Subcutaneous abdominal adipose tissue (tissue), 5 donors: ENCODE results near the gene MARCKS.

ENCODE experiments used
- H3K27ac ChIP-seq: one replicate; pipeline ENCODE4 v1.7.0; 2013; ENCODE audit warnings: low read depth, mild to moderate bottlenecking, inconsistent platforms, low read length, moderate library complexity
- H3K27me3 ChIP-seq, 5 donors: one replicate each; pipeline ENCODE4 v1.7.0; 2013; ENCODE audit warnings: low read length in 5 of 5, inconsistent platforms in 1 of 5; ENCODE audit not compliant: control insufficient read depth in 5 of 5, insufficient read depth in 4 of 5
- H3K36me3 ChIP-seq, 5 donors: one replicate each; pipeline ENCODE4 v1.7.0; 2013; ENCODE audit warnings: low read length in 5 of 5; ENCODE audit not compliant: control insufficient read depth in 5 of 5, insufficient read depth in 5 of 5
- H3K4me1 ChIP-seq, 5 donors: one replicate each; pipeline ENCODE4 v1.7.0; 2013; ENCODE audit warnings: low read length in 5 of 5, mild to moderate bottlenecking in 3 of 5, moderate library complexity in 1 of 5; ENCODE audit not compliant: control insufficient read depth in 5 of 5, insufficient read depth in 5 of 5
- H3K4me3 ChIP-seq, 5 donors: one replicate each; pipeline ENCODE4 v1.7.0; 2013; ENCODE audit warnings: low read length in 5 of 5, low read depth in 1 of 5
- H3K9ac ChIP-seq, 5 donors: one replicate each; pipeline ENCODE4 v1.7.0; 2013; ENCODE audit warnings: low read length in 5 of 5, mild to moderate bottlenecking in 4 of 5, moderate library complexity in 3 of 5
- H3K9me3 ChIP-seq, 5 donors: one replicate each; pipeline ENCODE4 v1.7.0; 2013; ENCODE audit warnings: low read length in 5 of 5; ENCODE audit not compliant: control insufficient read depth in 5 of 5
- donor health status: healthy.
- donor health status: healthy.
- donor health status: healthy.
- donor health status: healthy.
- donor health status: healthy.

The MARCKS gene

DNA sequence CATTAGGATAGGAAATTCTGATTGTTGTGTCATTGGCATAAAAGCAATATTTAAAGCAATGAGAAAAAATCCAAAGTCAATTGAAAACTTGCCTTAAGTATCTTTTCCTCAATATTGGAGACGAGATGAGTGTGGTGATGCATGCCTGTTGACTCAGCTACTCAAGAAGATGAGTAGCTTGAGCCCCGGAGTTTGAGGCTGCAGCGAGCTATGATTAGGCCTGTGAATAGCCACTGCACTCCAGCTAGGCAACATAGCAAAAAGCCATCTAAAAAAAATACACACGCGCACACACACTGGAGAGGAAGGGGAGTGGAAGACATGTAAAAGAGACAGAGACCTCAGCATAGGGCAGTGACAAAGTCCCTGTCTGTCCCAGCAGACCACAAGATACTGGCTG is 9.7 kb upstream of the MARCKS start:
- Histone ChIP-seq H3K27ac (no peak overlapping the region), H3K4me3 (no peak overlapping the region), H3K27me3 (no peaks in the 10 kb centered on the region), H3K9ac (no peak overlapping the region), H3K4me1 (no peaks in the 10 kb centered on the region), H3K36me3 (no peaks in the 10 kb centered on the region), H3K9me3 (no peaks in the 10 kb centered on the region)

DNA sequence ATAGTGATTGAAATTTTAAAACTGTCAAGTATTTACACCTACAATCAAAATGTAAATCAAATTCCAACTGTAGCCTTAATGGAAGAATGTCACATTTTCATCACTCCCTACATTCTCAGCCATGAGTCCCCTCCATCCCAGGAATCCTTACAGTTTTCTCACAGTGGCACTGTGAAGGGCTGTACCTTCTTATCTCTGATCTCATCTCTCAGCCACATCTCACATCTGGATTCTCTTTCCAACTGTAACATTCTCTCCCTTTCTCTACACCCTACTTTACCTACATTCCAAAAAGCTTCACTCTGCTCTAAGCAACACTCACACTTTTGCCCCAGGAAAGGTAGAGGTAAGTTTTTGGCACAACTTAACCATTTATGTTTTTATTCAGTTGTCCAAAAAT is 8.9 kb upstream of the MARCKS start:
- H3K9me3 ChIP-seq = no peaks in the 10 kb centered on the region
- H3K27ac ChIP-seq = no peak overlapping the region
- no peak overlapping the region for H3K9ac ChIP-seq
- no peaks in the 10 kb centered on the region for H3K4me1 ChIP-seq
- H3K27me3 ChIP-seq = no peaks in the 10 kb centered on the region
- H3K4me3 ChIP-seq = no peak overlapping the region
- no peaks in the 10 kb centered on the region for H3K36me3 ChIP-seq

DNA sequence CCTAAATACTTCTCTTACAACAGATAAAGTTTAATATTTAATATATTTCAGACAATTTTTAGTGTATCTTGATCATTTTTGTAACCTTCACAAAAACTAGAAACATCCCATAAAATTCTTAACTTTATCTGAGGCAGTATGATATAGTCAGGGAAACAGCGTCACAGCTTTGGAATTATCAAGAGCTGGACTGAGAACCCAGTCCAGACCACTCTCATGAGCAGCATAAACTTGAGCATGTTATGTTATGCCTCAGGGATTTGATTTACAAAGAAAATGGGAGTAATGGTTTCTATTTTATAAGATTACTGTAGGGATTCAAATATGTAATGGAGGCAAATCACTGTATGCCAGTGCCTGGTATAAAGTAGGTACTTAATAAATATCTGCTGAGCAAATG is 8.3 kb upstream of the MARCKS start:
- Histone ChIP-seq H3K27ac (no peak overlapping the region), H3K9me3 (no peaks in the 10 kb centered on the region), H3K4me3 (no peak overlapping the region), H3K9ac (no peak overlapping the region), H3K4me1 (no peaks in the 10 kb centered on the region), H3K36me3 (no peaks in the 10 kb centered on the region), H3K27me3 (no peaks in the 10 kb centered on the region)

DNA sequence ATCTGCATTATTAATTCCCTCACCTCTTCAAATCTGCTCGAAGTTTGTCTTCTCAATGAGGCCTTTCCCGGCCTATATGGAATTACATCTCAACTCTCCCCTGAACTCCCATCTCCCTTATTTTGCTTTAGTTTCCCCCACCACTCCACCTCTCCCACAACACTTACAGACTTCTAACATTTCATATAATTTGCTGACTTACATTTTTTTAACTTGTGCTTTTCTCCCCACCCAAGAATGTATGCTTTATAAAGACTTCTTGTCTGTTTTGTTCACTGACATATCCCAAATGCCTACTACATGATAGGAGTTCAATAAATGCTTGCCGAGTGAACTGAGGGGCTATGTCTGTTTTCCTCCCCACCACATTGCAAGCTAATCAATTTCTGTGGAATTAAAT is 3.9 kb upstream of the MARCKS start:
- no peaks in the 10 kb centered on the region for H3K9me3 ChIP-seq
- no peak overlapping the region for H3K9ac ChIP-seq
- H3K4me1 ChIP-seq = peaks cover 0 to 32% (median 23%) of the 10 kb centered on the region in 5 donors
- H3K27me3 ChIP-seq = no peaks in the 10 kb centered on the region
- no peaks in the 10 kb centered on the region for H3K36me3 ChIP-seq
- no peak overlapping the region for H3K4me3 ChIP-seq
- no peak overlapping the region for H3K27ac ChIP-seq

DNA sequence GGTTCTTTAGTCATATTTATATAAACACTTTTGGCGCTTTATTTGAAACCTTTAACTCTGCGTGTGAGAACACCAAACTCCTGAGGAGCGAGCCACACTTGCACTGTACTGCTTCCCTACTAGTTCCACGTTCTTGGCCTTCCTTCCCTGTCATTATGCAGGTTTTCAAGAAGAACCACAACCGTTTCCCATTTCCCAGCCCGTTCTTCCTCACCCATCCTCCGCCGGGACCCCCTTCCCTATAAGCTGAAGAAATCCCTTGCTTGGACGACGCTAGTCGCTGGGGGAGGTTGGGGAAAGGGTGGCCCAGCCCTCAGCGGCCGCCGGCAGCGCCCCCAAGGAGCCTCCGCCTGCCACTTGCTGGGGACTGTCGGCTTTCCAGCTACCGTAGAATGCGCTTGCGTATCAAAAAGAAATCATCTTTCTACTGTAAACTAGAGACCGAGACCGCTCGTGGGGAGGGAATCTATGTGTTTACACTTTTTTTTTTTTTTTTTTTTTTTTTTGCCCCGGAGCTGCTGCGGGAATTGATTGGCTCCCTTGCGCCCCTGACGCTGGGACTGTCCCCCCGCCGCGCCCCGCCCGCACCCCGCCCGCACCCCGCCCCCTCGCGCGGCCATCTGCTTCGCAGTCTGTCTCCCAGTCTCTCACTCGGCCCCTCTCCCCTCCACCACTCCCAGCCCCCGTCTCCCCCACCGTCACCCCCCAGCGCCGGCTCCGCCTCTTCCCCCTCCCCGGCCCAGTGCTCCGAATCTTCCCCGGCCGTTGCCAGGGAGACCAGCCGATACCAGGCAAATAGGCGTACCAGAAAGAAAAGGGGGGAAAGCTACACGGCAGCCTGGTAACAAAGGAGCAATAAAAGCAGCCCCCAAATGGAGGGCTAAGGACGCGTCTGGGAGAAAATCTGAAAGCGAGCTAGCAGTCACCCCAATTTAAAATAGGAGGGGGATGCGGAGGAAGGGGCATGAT is 2.3 kb upstream of the MARCKS start:
- Histone ChIP-seq H3K4me1 (peaks cover 0 to 39% (median 28%) of the 10 kb centered on the region in 5 donors), H3K27me3 (no peaks in the 10 kb centered on the region), H3K9me3 (no peaks in the 10 kb centered on the region), H3K9ac (peak overlapping the region in 4 of 5 donors; percentile 41 to 77 (median 62)), H3K4me3 (peak overlapping the region; percentile 86 to 98 (median 87)), H3K27ac (peak overlapping the region; percentile 97), H3K36me3 (no peaks in the 10 kb centered on the region)

DNA sequence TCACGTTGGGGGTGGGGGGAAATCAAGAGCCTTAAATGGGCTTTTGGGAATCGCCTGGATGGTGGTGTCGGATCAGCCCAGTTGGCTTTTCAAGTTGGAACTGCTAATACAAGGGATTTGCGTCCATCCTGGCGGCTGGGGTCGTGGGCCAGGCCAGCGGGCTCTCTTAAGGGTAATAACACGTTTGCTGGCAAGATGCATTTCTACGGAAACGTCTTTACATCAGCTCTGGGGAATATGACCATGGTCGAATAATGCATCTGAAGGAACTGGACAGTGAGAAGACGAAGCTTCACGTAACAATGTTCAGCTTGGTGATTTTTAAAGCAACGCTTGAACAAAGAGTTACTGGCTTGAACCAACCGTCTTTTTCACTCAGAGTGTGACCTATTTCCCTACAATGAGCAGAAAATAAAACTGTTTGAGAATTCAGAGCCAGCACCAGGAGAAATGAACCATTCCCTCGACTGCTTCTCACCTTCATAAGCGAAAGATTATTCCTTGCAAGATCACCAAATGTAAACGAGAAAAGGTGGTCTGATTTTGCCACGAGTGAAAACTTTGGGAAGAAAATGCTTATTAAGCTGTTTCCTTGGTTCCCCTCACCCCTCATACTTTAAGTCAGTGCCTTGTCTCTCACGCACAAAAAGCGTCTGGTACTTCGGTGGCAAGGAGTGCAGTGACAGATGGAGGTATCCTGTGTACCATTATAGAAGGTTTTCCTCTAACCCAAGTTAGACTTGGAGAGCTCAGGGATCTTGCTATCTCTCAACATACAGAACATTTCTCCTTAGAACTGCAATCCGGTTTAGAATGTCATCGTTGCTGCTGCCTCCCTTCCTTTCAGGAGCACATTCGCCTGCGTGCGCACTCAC is 1.4 kb upstream of the MARCKS start:
- Histone ChIP-seq H3K4me3 (peak overlapping the region; percentile 86 to 98 (median 87)), H3K36me3 (no peaks in the 10 kb centered on the region), H3K9me3 (no peaks in the 10 kb centered on the region), H3K4me1 (peaks cover 0 to 41% (median 32%) of the 10 kb centered on the region in 5 donors), H3K27me3 (no peaks in the 10 kb centered on the region), H3K9ac (peak overlapping the region; percentile 35 to 66 (median 59)), H3K27ac (peak overlapping the region; percentile 97)

DNA sequence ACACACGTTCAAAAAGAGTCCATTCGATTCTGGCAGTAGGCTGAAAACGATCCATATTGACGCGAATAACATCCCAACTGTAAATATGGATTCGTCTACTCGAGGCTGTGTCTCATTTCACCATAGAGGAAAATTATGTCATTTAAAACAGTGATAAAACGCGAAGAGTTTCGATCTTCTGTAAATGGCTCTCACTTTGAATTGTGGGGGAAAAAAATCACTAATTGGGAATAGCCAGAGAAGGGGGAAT is 845 bp upstream of the MARCKS start:
- Histone ChIP-seq H3K4me1 (peaks cover 0 to 44% (median 33%) of the 10 kb centered on the region in 5 donors), H3K36me3 (no peaks in the 10 kb centered on the region), H3K9ac (peak overlapping the region in 4 of 5 donors; percentile 35 to 66 (median 51)), H3K4me3 (peak overlapping the region; percentile 86 to 98 (median 87)), H3K27ac (peak overlapping the region; percentile 97), H3K27me3 (no peaks in the 10 kb centered on the region), H3K9me3 (no peaks in the 10 kb centered on the region)

DNA sequence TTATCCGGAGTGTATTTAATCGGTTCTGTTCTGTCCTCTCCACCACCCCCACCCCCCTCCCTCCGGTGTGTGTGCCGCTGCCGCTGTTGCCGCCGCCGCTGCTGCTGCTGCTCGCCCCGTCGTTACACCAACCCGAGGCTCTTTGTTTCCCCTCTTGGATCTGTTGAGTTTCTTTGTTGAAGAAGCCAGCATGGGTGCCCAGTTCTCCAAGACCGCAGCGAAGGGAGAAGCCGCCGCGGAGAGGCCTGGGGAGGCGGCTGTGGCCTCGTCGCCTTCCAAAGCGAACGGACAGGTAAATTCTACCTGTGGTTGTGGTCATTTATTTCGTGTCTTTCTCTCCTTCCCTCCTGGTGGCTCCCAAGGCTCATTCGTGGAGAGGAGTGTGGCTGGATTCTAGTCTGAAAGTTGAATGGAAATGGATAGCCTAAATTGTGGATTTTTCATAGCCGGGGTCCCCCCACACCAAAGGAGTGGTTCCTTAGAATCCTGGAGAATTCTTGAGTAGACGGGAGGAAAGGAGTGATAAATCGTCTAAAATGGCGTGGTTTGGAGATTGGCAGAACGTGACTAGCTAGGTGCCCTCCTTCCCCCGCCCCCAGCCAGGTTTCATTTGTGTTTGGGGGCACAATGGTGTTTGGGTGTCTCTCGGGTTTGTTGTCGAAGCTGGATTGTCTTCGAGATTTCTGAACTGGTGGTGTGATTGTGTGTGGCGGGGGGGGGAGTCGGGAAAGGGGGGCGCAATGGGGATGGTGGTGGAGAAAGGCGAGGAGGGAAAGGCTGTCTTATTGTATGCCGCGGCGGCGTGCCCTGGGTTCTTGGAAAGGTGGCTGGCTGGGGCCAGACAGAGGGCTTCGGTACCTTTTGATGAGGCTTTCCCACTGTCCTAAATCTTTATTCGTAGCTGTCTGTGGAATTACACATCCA is 673 bp downstream of the MARCKS start:
- peak overlapping the region; percentile 86 to 98 (median 88) for H3K4me3 ChIP-seq
- H3K9me3 ChIP-seq = no peaks in the 10 kb centered on the region
- peak overlapping the region; percentile 86 to 97 (median 95) for H3K9ac ChIP-seq
- peak overlapping the region; percentile 97 for H3K27ac ChIP-seq
- H3K36me3 ChIP-seq = no peaks in the 10 kb centered on the region
- no peaks in the 10 kb centered on the region for H3K27me3 ChIP-seq
- peaks cover 0 to 56% (median 37%) of the 10 kb centered on the region in 5 donors for H3K4me1 ChIP-seq

DNA sequence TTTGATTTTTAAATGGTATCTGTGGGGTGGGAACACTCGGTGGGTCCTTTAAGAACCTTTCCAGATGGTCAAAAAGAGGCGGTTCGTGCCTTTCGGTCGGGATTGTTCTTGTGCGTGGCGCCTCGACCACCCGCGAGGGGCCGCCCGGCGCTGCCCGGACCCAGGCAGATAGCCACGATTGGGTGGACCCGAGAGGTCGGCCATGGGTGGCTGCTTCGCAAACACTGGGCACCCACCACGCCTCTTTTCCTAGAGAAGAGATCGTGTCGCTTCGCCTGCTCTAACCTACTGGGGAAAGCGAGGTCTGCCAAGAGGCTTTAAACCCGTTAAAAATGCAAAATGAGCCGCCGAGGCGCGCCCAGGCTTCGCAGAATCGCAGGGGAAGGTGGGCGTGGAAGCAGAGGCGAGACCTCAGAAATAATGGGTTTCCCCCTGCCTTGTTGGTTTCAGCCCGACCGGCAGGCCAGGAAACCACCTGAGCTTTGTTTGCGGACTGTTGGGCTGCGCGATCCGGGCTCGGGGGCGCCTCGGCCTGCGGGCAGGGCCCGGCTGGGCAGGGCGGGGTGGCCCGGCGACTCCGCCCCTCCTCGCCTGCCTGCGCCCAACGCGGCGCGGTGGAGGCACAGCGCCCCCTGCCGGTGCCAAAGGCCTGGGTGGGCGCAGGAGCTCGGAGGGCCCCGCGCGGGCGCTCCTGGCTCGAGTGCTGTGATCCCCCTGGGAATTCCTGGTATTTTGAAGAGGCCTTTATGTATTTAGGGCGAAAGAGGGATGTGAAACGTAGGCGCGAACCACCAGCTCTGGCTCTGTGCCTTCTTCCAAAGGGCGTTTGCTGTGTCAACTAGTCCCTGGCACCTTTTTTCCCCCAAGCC is 1.6 kb downstream of the MARCKS start:
- Histone ChIP-seq H3K4me3 (peak overlapping the region; percentile 86 to 98 (median 88)), H3K36me3 (no peaks in the 10 kb centered on the region), H3K27ac (peak overlapping the region; percentile 97), H3K27me3 (no peaks in the 10 kb centered on the region), H3K9ac (peak overlapping the region; percentile 86 to 97 (median 95)), H3K4me1 (peaks cover 0 to 56% (median 37%) of the 10 kb centered on the region in 5 donors), H3K9me3 (no peaks in the 10 kb centered on the region)
